Fibroblast of pulmonary artery (primary cell): Measurements from ENCODE around the gene LYRM1.
"Not testable (repeated sequence)": the region's sequence is repeated elsewhere in the genome, so short reads cannot be mapped to it uniquely, and the experiment has no call there.

ENCODE experiments used
- DNase-seq: peaks from one replicate; pipeline ENCODE4 v3.0.0-alpha.2; 2010; ENCODE audit warnings: low read depth
- H3K4me3 ChIP-seq: replicated peaks from 2 replicates; pipeline ENCODE4 v1.5.1; 2011; ENCODE audit warnings: low read depth, mild to moderate bottlenecking, control low read depth, low read length, moderate library complexity
- CTCF ChIP-seq: IDR thresholded peaks from 2 replicates; pipeline ENCODE4 v1.5.1; 2011; ENCODE audit warnings: mild to moderate bottlenecking, control low read depth, low read length, inconsistent platforms; ENCODE audit errors: missing control alignments

The LYRM1 gene

GRCh38 chr16:20918486-20919239 is 18.1 kb downstream of the LYRM1 start:
- TF ChIP-seq CTCF: no peak
- peak; percentile 70 for DNase-seq
- H3K4me3 ChIP-seq: no peak overlapping the region

- TF ChIP-seq CTCF: no peak
- no peak for DNase-seq
- H3K4me3 ChIP-seq: no peak overlapping the region
These were observed 19.5 kb downstream of the LYRM1 start for GRCh38 chr16:20920091-20920490.

- H3K4me3 ChIP-seq: no peak overlapping the region
- no peak for TF ChIP-seq CTCF
- no peak for DNase-seq
These were observed 20.2 kb downstream of the LYRM1 start for GRCh38 chr16:20920799-20921198.

GRCh38 chr16:20923876-20924275 is 23.3 kb downstream of the LYRM1 start:
- no peak for DNase-seq
- H3K4me3 ChIP-seq: no peak overlapping the region
- TF ChIP-seq CTCF: no peak

- DNase-seq: no peak
- TF ChIP-seq CTCF: no peak
- H3K4me3 ChIP-seq: no peak overlapping the region
These were observed 25.2 kb downstream of the LYRM1 start for GRCh38 chr16:20925751-20926150.

- no peak for TF ChIP-seq CTCF
- DNase-seq: no peak
- H3K4me3 ChIP-seq: no peak overlapping the region
These were observed 28.3 kb downstream of the LYRM1 start for GRCh38 chr16:20928774-20929411.

- DNase-seq, H3K4me3 ChIP-seq: not testable (repeated sequence)
These were observed 29.2 kb downstream of the LYRM1 start for GRCh38 chr16:20929676-20930364.
